NT2/D1 (cell line): ENCODE results near the gene CEBPZ.
A peak's percentile ranks its signal among the peaks of the same experiment; 100 is the strongest.
"Not testable (repeated sequence)": the region's sequence is repeated elsewhere in the genome, so short reads cannot be mapped to it uniquely, and the experiment has no call there.

ENCODE experiments used
- DNase-seq: peaks from one replicate; pipeline ENCODE4 v3.0.0-alpha.2; 2011; ENCODE audit warnings: low read depth, low spot score
- H3K27me3 ChIP-seq: 2 replicates; pipeline ENCODE4 v1.6.0; 2011; ENCODE audit warnings: mild to moderate bottlenecking; ENCODE audit not compliant: insufficient read length, insufficient read depth
- H3K36me3 ChIP-seq: 2 replicates; pipeline ENCODE4 v1.6.1; 2011; ENCODE audit warnings: mild to moderate bottlenecking, low read length, mixed read lengths; ENCODE audit not compliant: insufficient read depth, insufficient read length
- H3K4me1 ChIP-seq: 2 replicates; pipeline ENCODE4 v1.5.1; 2011; ENCODE audit not compliant: insufficient read depth, insufficient read length
- H3K4me3 ChIP-seq: 2 replicates; pipeline ENCODE4 v1.5.1; 2011; ENCODE audit warnings: low read depth; ENCODE audit not compliant: insufficient read length
- H3K9ac ChIP-seq: 2 replicates; pipeline ENCODE4 v1.6.0; 2011; ENCODE audit warnings: low read depth; ENCODE audit not compliant: insufficient read length
- H3K9me3 ChIP-seq: 2 replicates; pipeline ENCODE4 v1.5.1; 2011; ENCODE audit warnings: mild to moderate bottlenecking, low read length; ENCODE audit not compliant: insufficient read depth
- SUZ12 ChIP-seq: IDR thresholded peaks from 2 replicates; pipeline ENCODE4 v1.6.1; 2011; ENCODE audit not compliant: insufficient read length, insufficient read depth; ENCODE audit errors: extremely low read depth
- YY1 ChIP-seq: IDR thresholded peaks from 2 replicates; pipeline ENCODE4 v1.6.1; 2011; ENCODE audit not compliant: insufficient read length, insufficient read depth
- ZNF274 ChIP-seq: IDR thresholded peaks from 2 replicates; pipeline ENCODE4 v1.6.1; 2011; ENCODE audit warnings: mild to moderate bottlenecking, low read depth, low read length

The CEBPZ gene

DNA sequence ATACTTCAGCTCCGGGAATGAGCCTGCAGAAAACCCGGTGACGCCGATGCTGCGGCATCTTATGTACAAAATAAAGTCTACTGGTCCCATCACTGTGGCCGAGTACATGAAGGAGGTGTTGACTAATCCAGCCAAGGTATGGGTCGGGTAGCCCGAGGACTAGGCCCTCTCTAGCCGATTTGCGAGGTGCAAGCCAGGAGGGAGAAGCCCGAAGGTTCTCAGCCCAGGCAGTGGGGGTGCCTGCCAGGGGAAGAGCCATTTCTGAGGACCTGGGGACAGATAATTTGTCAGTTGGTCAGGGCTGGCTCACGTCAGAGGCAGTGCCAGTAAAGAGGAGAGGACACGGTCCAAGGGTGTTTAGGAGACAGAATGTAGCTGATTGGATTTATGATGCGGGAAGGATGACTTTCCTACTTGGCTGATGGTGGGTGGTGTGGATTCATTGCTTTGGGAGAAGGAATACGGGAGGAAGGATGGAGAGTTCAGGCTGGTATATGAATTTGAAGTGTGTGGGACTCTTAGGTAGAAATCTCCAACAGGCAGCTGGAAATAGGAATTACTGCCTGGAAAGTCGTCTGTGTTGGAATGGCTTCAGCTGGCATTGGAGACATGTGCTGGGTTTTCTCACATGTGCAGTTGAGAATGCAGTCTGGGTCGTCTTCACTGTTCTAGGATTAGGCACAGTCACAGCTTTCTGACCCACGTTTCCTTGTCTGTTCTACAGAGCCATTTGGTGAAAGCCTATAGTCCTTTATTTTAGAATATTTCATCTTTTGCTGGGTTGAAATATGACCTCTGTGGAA, 936 bp upstream of the CEBPZ start:
- peaks cover 45% of the 10 kb centered on the region for H3K36me3 ChIP-seq

DNA sequence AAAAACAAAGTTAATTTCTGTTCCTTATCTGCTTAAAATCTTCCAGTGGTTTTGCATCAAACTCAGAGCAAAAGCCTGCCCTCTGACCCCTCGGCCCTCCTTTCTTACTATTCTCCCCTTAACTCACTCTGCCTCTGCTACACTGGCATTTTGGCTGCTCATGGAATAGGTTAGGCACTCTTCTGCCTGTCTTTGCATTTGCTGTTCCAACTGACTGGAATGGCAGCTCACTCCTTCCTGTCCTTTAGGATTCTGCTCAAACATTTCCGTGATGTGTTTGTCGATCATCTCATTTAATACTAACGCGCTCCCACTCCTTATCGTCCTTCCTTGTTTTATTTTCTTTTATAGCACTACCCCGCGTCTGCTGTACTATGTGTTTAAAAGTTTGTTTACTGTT, 815 bp downstream of the CEBPZ start:
- H3K9me3 ChIP-seq = no peaks in the 10 kb centered on the region
- no peak for DNase-seq
- H3K27me3 ChIP-seq = no peaks in the 10 kb centered on the region
- peak overlapping the region; percentile 98 for H3K9ac ChIP-seq
- H3K36me3 ChIP-seq = peaks cover 51% of the 10 kb centered on the region
- no peaks in the 10 kb centered on the region for H3K4me1 ChIP-seq
- H3K4me3 ChIP-seq = peak overlapping the region; percentile 94
- TF ChIP-seq YY1 (no peak), SUZ12 (no peak), ZNF274 (no peak)

More for the DNA sequence above, 936 bp upstream of the CEBPZ start:
- Histone ChIP-seq H3K27me3 (no peaks in the 10 kb centered on the region), H3K9me3 (no peaks in the 10 kb centered on the region), H3K9ac (peak overlapping the region; percentile 98), H3K4me1 (no peaks in the 10 kb centered on the region), H3K4me3 (peak overlapping the region; percentile 94)
- DNase-seq = no peak
- no peak for TF ChIP-seq ZNF274

DNA sequence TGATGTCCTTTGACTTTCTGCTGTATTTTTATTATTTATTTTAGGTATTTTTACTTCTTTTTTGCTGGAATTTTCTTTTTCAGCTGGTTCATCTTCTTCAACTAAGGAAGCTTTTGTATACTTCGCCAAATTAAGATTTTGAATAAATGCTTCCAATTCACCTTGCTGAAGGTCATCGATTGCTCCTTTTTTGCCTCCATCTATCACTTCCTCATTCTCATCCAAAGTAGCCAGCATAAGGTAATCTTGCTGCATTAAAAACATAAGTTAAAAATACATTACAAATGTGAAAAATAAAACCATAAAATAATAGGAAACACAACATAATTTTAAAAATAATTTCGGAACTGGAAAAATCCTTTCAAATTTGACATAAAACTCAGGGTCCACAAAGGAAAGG, 2.6 kb downstream of the CEBPZ start:
- no peaks in the 10 kb centered on the region for H3K9me3 ChIP-seq
- TF ChIP-seq SUZ12 (no peak), YY1 (no peak), ZNF274 (no peak)
- H3K4me3 ChIP-seq = no peak overlapping the region
- H3K9ac ChIP-seq = no peak overlapping the region
- no peaks in the 10 kb centered on the region for H3K27me3 ChIP-seq
- no peak for DNase-seq
- no peaks in the 10 kb centered on the region for H3K4me1 ChIP-seq
- peaks cover 50% of the 10 kb centered on the region for H3K36me3 ChIP-seq

DNA sequence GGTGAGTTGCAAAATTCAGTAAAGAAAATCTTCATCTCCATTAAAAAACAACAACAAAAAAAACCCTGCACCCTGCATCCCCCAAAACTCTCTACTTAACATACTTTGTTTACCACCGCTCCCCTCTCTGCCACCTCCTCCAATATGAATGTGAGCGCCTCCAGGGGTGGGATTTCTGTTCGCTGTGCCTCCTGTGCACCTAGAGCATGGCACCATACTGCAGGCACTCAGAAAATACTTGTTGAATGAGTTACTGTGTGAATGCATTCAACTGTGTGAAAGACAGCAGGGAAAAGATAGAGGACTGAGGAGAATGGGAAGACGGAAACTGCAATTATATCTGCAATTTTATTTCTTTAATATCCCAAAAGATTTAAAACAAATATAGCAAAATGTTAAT, 4.5 kb downstream of the CEBPZ start:
- H3K36me3 ChIP-seq = peaks cover 62% of the 10 kb centered on the region
- H3K9ac ChIP-seq = no peak overlapping the region

DNA sequence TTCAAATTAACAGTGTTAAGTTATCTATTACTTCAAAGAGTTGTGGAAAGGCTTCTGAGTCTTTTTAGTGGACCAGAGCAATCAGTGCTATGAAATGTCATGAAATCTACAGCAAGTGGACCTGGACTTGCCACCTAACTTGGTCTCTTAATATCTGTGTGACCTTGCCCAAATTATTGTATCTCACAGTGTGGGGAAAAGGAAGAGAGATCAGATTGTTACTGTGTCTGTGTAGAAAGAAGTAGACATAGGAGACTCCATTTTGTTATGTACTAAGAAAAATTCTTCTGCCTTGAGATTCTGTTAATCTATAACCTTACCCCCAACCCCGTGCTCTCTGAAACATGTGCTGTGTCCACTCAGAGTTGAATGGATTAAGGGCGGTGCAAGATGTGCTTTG, 6.3 kb downstream of the CEBPZ start:
- not testable (repeated sequence) for H3K9me3 ChIP-seq, H3K9ac ChIP-seq, DNase-seq, H3K4me1 ChIP-seq, H3K4me3 ChIP-seq, H3K27me3 ChIP-seq
- peaks cover 76% of the 10 kb centered on the region for H3K36me3 ChIP-seq

More for the DNA sequence above, 4.5 kb downstream of the CEBPZ start:
- Histone ChIP-seq H3K4me3 (no peak overlapping the region), H3K9me3 (no peaks in the 10 kb centered on the region), H3K27me3 (no peaks in the 10 kb centered on the region), H3K4me1 (no peaks in the 10 kb centered on the region)
- no peak for TF ChIP-seq ZNF274
- TF ChIP-seq YY1 = no peak
- TF ChIP-seq SUZ12 = no peak
- no peak for DNase-seq

DNA sequence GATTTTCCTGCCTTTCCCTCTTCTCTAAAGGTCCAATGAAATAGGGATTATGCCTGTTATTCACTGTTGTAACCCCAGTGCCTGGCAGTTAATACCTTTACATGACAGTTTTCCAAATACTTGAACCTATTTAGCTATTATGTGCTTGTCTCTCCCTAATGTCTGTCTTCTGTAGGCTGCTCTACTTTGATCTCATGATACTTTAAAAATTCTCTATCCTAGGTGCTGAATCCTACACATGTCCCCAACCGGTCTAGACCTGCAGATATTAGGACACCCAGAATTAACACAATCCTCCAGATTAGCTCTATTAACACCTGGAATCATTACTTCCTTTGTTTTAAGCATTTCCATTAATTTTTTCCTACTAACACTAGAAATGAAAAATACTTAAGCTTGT, 7.3 kb downstream of the CEBPZ start:
- Histone ChIP-seq H3K4me3 (no peak overlapping the region), H3K4me1 (no peaks in the 10 kb centered on the region), H3K27me3 (no peaks in the 10 kb centered on the region), H3K9me3 (no peaks in the 10 kb centered on the region), H3K9ac (no peak overlapping the region), H3K36me3 (peaks cover 76% of the 10 kb centered on the region)
- no peak for TF ChIP-seq SUZ12
- TF ChIP-seq ZNF274 = no peak
- TF ChIP-seq YY1 = no peak
- DNase-seq = no peak

DNA sequence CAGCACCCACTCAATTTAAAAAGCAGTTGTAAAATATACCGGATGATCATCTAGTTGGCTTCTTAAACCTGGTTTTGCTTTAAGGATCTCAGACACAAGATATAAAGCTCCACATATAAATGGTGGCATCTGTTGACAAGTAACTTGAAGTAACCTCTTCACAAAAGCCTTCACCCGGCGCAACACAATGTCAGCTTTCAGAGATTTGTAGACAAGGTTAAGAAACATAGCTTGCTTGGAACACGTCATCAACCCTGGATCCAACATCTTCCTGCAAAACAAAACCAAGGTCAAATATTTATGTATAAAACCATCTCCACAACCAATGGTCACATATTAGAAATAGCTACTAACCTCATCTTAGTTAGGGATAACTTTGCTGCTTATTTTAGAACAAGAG, 8.3 kb downstream of the CEBPZ start:
- Histone ChIP-seq H3K4me1 (no peaks in the 10 kb centered on the region), H3K36me3 (peaks cover 79% of the 10 kb centered on the region), H3K9me3 (no peaks in the 10 kb centered on the region), H3K27me3 (no peaks in the 10 kb centered on the region), H3K9ac (no peak overlapping the region), H3K4me3 (no peak overlapping the region)
- DNase-seq = no peak
- TF ChIP-seq YY1 (no peak), ZNF274 (no peak), SUZ12 (no peak)

DNA sequence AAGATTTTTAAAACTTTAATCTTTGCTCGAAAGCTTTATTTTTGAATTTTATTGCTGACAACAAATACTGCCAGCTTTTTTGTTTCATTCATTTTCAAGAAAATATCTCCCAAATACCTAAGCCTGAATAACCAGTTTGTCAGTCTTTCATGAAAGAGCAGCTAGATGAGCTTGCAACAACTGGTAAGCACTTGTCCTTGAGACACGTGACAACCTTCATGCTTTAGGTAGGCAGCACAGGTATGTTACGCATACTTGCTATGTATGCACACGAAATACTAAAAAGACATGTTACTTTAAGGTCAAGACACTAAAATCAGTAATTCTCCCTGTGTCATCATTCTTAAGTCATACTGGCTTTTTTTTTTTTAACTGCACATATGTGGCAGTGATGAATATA, 12.3 kb downstream of the CEBPZ start:
- no peak for TF ChIP-seq SUZ12
- TF ChIP-seq ZNF274 = no peak
- no peak for TF ChIP-seq YY1
- H3K9me3 ChIP-seq = no peaks in the 10 kb centered on the region
- no peaks in the 10 kb centered on the region for H3K4me1 ChIP-seq
- no peak for DNase-seq
- H3K4me3 ChIP-seq = no peak overlapping the region
- H3K36me3 ChIP-seq = peaks cover 79% of the 10 kb centered on the region
- no peaks in the 10 kb centered on the region for H3K27me3 ChIP-seq
- H3K9ac ChIP-seq = no peak overlapping the region
